MM.1S (cell line): Measurements from ENCODE around the gene AP1M2.

Experiments used
- CTCF ChIP-seq: fragments of 300-600 bp; sonication (generic); IDR thresholded peaks from 2 replicates; pipeline ENCODE4 v1.5.1; 2016; ENCODE audit warnings: antibody characterized with exemption, low read length, mixed read lengths
- EZH2 ChIP-seq: fragments of 300-600 bp; sonication (generic); optimal IDR thresholded peaks from 2 replicates; pipeline ENCODE3; 2017; ENCODE audit warnings: low read depth, mild to moderate bottlenecking, antibody characterized with exemption, low read length, mixed read lengths

- TF ChIP-seq EZH2 (no peak), CTCF (no peak)
Measured at GRCh38 chr19:10634430-10634829, 47.3 kb upstream of the AP1M2 start.
